Measurements from ENCODE around the gene LRRC36. TPM values are rescaled to one million over a fixed set of nuclear protein-coding genes. Genes with fewer than 3 reads are reported as not detected.

LRRC36 gene
- total RNA-seq, 4 donors from 2014 or later: 0.33 TPM; not detected in 3

DNA sequence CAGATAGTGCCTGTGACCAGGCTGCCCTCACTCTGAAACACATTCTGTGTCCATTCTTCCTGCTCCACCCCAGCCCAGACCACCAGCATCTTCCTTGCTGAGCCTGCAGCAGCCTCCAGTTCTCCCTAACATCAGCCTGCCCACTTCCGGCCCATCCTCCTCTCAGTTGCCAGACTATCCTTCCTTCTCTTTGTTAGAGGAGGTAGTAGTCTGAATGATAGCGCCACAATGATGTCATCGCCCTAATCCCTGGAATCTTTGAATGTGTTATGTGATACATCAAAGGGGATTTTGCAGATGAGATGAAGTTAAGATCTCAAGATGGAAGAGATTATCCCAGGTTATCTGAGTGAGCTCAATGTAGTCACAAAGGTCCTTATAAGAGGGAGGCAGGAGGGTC is 92.9 kb downstream of the LRRC36 start:
- Histone ChIP-seq H3K4me3 (no peak overlapping the region), H3K4me1 (peaks cover 12 to 20% (median 17%) of the 10 kb centered on the region in 4 donors), H3K27me3 (peaks cover 0 to under 1% (median 0%) of the 10 kb centered on the region in 4 donors), H3K9me3 (no peaks in the 10 kb centered on the region), H3K36me3 (no peaks in the 10 kb centered on the region), H3K27ac (replicated peaks in 1 of 4) (no peak overlapping the region)
- TF ChIP-seq EP300 (IDR thresholded peaks at IDR 0.05): no peak
- TF ChIP-seq, protein P1, sequence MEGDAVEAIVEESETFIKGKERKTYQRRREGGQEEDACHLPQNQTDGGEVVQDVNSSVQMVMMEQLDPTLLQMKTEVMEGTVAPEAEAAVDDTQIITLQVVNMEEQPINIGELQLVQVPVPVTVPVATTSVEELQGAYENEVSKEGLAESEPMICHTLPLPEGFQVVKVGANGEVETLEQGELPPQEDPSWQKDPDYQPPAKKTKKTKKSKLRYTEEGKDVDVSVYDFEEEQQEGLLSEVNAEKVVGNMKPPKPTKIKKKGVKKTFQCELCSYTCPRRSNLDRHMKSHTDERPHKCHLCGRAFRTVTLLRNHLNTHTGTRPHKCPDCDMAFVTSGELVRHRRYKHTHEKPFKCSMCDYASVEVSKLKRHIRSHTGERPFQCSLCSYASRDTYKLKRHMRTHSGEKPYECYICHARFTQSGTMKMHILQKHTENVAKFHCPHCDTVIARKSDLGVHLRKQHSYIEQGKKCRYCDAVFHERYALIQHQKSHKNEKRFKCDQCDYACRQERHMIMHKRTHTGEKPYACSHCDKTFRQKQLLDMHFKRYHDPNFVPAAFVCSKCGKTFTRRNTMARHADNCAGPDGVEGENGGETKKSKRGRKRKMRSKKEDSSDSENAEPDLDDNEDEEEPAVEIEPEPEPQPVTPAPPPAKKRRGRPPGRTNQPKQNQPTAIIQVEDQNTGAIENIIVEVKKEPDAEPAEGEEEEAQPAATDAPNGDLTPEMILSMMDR (IDR thresholded peaks at IDR 0.05): no peak
- TF ChIP-seq POLR2AphosphoS5 (IDR thresholded peaks at IDR 0.05): no peak
- no peak for TF ChIP-seq POLR2A (IDR thresholded peaks at IDR 0.05; ENCODE audit: low read depth)
- WGBS: 93% methylated on average over 3 of the region's 3 CpGs
- intact Hi-C loops (cut with DNase I): loop anchor here (5.0 kb wide), 1 partner anchor 47 kb away; no protein-coding TSS in a partner anchor
- no peak for DNase-seq (ENCODE audit: extremely low spot score)

DNA sequence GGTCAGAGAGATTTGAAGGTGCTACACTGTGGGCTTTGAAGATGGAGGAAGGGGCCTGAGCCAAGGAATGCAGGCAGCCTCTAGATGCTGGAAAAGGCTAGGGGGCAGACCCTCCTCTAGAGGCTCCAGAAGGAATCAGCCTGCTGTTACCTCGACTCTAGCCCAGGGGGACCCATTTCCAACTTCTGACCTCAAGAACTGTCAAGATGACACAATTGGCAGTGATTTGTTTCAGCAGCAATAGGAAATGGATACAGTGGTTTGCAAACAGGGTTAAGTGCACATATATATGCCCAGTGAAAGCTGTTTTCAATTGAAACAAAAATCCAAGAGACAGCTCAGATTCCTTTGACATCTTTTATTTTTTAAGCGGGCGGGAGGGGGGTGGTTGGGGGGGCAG is 93.3 kb downstream of the LRRC36 start:
- intact Hi-C loops (cut with DNase I): loop anchor here (5.0 kb wide), 1 partner anchor 48 kb away; no protein-coding TSS in a partner anchor
- Histone ChIP-seq H3K9me3 (no peaks in the 10 kb centered on the region), H3K27ac (replicated peaks in 1 of 4) (no peak overlapping the region), H3K27me3 (peaks cover 0 to 5% (median 0%) of the 10 kb centered on the region in 4 donors), H3K4me3 (no peak overlapping the region), H3K36me3 (no peaks in the 10 kb centered on the region), H3K4me1 (peaks cover 12 to 17% (median 15%) of the 10 kb centered on the region in 4 donors)
- DNase-seq (ENCODE audit: extremely low spot score): no peak
- TF ChIP-seq, protein P1 (IDR thresholded peaks at IDR 0.05): no peak
- TF ChIP-seq POLR2AphosphoS5 (IDR thresholded peaks at IDR 0.05) (no peak), POLR2A (IDR thresholded peaks at IDR 0.05; ENCODE audit: low read depth) (no peak), EP300 (IDR thresholded peaks at IDR 0.05) (no peak)
- 83% methylated on average over 3 of the region's 3 CpGs for WGBS

DNA sequence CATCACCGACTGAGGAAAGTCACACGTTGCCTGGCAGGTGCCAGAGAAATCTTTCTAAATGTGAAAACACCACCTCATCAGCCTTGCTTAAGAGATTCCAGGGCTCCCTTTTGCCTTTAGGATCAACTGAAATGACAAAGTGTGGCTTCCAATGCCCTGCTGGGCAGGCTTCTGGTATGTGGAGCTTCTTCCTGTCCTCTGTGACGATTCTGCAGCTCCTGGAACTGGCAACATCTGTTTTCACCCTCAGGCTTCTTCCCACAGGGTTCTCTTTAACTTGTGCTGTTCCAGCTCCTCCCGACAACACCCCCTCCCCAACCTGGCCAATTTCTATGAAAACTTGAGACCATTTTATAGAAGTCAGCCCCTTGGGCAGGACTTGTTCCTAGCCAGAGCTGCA is 94.4 kb downstream of the LRRC36 start:
- Histone ChIP-seq H3K27me3 (peaks cover 0 to 16% (median 0%) of the 10 kb centered on the region in 4 donors), H3K4me3 (no peak overlapping the region), H3K27ac (replicated peaks in 1 of 4) (no peak overlapping the region), H3K4me1 (peaks cover 4 to 8% (median 5%) of the 10 kb centered on the region in 4 donors), H3K9me3 (no peaks in the 10 kb centered on the region), H3K36me3 (no peaks in the 10 kb centered on the region)
- WGBS: 88% methylated on average over 4 of the region's 4 CpGs
- intact Hi-C loops (cut with DNase I): no loop called here
- no peak for DNase-seq (ENCODE audit: extremely low spot score)
- TF ChIP-seq, protein P1 (IDR thresholded peaks at IDR 0.05): no peak
- TF ChIP-seq EP300 (IDR thresholded peaks at IDR 0.05): no peak
- TF ChIP-seq POLR2AphosphoS5 (IDR thresholded peaks at IDR 0.05): no peak
- TF ChIP-seq POLR2A (IDR thresholded peaks at IDR 0.05; ENCODE audit: low read depth): no peak

DNA sequence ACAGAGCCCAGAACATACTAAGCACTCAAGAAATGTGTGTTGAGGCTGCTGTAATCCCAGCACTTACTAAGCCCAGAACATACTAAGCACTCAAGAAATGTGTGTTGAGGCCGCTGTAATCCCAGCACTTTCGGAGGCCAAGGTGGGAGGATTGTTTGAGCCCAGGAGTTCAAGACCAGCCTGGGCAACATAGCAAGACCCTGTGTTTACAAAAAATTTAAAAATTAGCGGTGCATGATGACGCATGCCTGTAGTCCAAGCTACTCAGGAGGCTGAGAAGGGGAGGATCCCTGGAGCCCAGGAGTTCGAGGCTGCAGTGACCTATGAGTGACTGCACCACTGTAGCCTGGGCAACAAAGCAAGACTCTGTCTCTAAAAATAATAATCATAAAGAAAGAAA is 96.4 kb downstream of the LRRC36 start:
- no peak for TF ChIP-seq EP300 (IDR thresholded peaks at IDR 0.05)
- TF ChIP-seq, protein P1 (IDR thresholded peaks at IDR 0.05): no peak
- TF ChIP-seq POLR2A (IDR thresholded peaks at IDR 0.05; ENCODE audit: low read depth): no peak
- TF ChIP-seq POLR2AphosphoS5 (IDR thresholded peaks at IDR 0.05): no peak
- WGBS: 83% methylated on average over 5 of the region's 5 CpGs
- no peak overlapping the region for H3K4me3 ChIP-seq

More for the DNA sequence above, 96.4 kb downstream of the LRRC36 start:
- Histone ChIP-seq H3K27ac (replicated peaks in 1 of 4) (no peak overlapping the region), H3K9me3 (no peaks in the 10 kb centered on the region), H3K27me3 (peaks cover 0 to 32% (median 0%) of the 10 kb centered on the region in 4 donors), H3K36me3 (no peaks in the 10 kb centered on the region), H3K4me1 (peaks cover 0 to 5% (median 3%) of the 10 kb centered on the region in 4 donors)
- no peak for DNase-seq (ENCODE audit: extremely low spot score)
- intact Hi-C loops (cut with DNase I): no loop called here

Data from esophagus muscularis mucosa (tissue), 4 donors.